ENCODE data around the gene FAM237B. TPM values are rescaled to one million over a fixed set of nuclear protein-coding genes. Genes with fewer than 3 reads are reported as not detected.

The FAM237B gene
- total RNA-seq, 6 experiments from 2014 or later = not detected

DNA sequence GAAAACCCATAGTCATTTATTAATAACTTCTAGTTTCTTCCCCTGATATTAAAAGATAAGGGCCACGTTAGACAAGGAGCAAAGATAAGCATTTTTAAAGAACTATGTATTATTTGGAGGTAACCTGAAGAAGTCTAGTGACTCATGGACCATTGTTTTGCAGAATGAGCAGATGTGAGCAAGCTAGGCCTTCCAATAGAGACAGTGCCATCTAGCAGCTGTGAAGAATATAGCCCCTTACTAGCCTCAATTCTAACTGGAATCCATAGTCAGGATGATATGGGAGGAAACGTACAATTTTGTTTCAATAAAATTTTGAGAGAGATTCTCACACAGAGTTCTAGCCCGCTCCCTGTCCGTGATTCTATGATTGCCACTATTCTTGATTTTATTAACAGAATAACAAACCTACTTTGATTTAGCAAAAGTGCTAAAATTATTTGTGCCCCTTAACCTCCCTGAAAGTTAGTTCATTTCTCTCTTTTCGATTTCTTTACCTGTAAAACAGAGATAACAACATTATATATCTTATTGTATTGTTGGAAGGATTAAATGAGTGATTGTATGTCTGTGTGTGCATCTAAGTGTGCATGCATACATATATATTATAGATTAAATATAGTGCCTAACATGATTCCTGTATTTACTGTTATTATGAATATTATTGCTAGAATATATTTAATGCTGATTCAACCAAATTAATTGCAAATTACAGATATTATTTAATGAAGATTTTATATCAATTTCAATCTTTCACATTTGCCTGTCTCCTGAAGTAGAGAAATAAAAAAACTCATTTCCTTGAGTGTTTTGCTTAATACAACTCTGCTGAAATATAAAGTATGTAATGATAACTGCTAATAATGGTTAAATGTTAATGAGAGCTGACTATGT lies 22.7 kb downstream of the FAM237B start:
- Histone ChIP-seq H3K4me3 (no peak overlapping the region), H3K4me1 (no peaks in the 10 kb centered on the region), H3K36me3 (peaks cover 0 to 2% (median 0%) of the 10 kb centered on the region in 4 donors), H3K27me3 (no peaks in the 10 kb centered on the region), H3K9me3 (no peaks in the 10 kb centered on the region), H3K27ac (no peak overlapping the region)
- ATAC-seq = peak; percentile 97 to 100 (median 98)
- intact Hi-C loops (cut with DNase I) = no loop called here
- TF ChIP-seq POLR2A (IDR thresholded peaks at IDR 0.05) = no peak
- TF ChIP-seq, protein P1, sequence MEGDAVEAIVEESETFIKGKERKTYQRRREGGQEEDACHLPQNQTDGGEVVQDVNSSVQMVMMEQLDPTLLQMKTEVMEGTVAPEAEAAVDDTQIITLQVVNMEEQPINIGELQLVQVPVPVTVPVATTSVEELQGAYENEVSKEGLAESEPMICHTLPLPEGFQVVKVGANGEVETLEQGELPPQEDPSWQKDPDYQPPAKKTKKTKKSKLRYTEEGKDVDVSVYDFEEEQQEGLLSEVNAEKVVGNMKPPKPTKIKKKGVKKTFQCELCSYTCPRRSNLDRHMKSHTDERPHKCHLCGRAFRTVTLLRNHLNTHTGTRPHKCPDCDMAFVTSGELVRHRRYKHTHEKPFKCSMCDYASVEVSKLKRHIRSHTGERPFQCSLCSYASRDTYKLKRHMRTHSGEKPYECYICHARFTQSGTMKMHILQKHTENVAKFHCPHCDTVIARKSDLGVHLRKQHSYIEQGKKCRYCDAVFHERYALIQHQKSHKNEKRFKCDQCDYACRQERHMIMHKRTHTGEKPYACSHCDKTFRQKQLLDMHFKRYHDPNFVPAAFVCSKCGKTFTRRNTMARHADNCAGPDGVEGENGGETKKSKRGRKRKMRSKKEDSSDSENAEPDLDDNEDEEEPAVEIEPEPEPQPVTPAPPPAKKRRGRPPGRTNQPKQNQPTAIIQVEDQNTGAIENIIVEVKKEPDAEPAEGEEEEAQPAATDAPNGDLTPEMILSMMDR (IDR thresholded peaks at IDR 0.05) = peak; percentile 52 to 65 (median 64)
- 40% methylated on average over 5 of the region's 5 CpGs for WGBS (ENCODE audit: insufficient coverage, low coverage, low lambda C conversion rate, missing lambda C conversion rate)
- DNase-seq = no peak

DNA sequence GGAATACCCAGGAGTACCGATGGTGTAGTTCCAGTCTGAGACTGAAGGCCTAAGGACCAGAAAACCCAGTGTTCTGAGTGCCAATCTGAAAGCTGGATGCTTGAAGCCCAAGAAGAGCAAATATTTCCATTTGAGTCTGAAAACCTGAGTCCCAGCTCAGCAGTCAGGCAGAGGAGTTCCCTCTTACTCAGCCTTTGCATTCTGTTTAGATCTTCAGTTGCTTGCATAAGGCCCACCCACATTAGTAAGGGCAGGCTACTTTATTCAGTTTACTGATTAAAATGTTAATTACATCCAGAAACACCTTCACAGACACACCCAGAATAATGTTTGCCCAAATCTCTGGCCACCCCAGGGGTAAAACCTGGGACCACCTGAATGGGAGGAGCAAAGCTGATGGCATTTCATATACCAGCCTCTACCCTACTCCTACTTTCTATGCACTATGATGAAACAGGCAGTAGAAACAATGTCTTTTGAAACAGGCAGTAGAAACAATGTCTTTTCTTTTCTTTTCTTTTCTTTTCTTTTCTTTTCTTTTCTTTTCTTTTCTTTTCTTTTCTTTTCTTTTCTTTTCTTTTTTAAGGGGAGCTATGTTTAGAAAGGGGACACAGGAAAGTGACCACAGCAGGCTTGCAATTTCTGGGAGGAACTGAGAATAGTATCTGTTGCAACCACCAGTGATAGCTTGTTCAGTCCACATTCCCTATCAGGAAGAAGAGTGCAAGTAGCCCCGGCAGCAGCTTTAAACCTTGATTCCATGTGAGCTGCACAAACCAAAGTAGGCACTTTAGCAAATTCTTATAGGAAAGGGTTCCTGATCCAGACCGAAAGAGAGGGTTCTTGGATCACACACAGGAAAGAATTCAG lies 30.6 kb downstream of the FAM237B start:
- H3K27me3 ChIP-seq = no peaks in the 10 kb centered on the region
- H3K4me1 ChIP-seq = no peaks in the 10 kb centered on the region
- no peak for TF ChIP-seq POLR2A (IDR thresholded peaks at IDR 0.05)
- TF ChIP-seq, protein P1 (IDR thresholded peaks at IDR 0.05) = no peak
- intact Hi-C loops (cut with DNase I) = no loop called here
- no peak for ATAC-seq
- WGBS (ENCODE audit: insufficient coverage, low coverage, low lambda C conversion rate, missing lambda C conversion rate) = 80% methylated on average over 3 of the region's 3 CpGs
- DNase-seq = no peak
- H3K36me3 ChIP-seq = peaks cover 0 to 2% (median 0%) of the 10 kb centered on the region in 4 donors
- H3K9me3 ChIP-seq = no peaks in the 10 kb centered on the region
- H3K27ac ChIP-seq = no peak overlapping the region
- H3K4me3 ChIP-seq = no peak overlapping the region

DNA sequence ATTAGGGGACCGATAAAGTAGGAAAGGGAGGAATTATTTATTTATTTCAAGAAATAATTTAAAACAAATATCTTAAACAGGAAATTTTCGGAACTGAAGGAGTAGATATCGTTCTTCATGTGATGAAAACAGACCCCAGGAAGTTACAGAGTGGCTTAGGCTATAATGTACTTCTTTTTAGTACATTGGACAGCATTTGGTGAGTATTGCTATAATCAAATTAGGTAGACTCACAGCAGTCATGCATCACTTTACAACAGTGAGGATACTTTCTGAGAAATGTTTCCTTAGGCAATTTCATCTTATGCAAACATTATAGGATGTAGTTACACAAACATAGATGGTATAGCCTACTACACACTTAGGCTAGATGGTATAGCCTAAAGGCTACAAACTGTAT lies 33.0 kb downstream of the FAM237B start:
- ATAC-seq = no peak
- H3K27ac ChIP-seq = no peak overlapping the region
- DNase-seq = no peak
- H3K27me3 ChIP-seq = no peaks in the 10 kb centered on the region
- intact Hi-C loops (cut with DNase I) = no loop called here
- no peaks in the 10 kb centered on the region for H3K9me3 ChIP-seq
- H3K36me3 ChIP-seq = no peaks in the 10 kb centered on the region
- 72% methylated on average over 3 of the region's 3 CpGs for WGBS (ENCODE audit: insufficient coverage, low coverage, low lambda C conversion rate, missing lambda C conversion rate)
- TF ChIP-seq, protein P1 (IDR thresholded peaks at IDR 0.05) = no peak
- TF ChIP-seq POLR2A (IDR thresholded peaks at IDR 0.05) = no peak
- no peaks in the 10 kb centered on the region for H3K4me1 ChIP-seq
- H3K4me3 ChIP-seq = no peak overlapping the region

DNA sequence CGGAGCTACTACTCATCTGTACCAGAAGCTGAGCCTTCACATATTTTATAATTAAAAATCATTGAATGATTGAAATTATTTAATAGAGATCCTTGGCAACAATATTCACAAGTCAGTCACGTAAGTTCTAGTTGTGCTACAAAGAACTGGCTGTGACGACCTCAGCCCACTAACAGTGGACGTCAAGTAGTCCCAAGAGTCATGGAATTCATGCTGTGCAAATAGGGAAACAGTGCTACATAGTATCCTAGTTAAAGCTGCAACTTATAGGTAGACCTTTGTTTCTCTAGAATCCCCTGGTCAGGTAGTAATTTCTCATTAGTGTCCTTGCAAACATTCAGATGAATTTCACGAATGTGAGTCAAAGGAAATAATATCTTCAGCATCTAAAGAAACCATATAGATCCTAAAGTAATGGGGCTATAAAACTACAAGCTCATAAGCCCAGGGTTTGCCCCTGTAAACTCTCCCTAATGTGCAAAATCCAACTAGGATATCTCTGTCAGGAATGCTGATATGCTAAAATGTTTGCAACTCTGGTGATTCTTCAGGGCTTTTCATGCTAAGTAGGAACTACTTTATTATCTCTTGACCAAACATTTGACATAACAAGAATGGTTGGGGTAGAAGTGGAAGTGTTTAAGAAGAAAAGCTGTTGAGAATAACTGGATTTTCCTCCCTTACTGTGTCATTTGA lies 44.9 kb downstream of the FAM237B start:
- intact Hi-C loops (cut with DNase I) = no loop called here
- peak overlapping the region in 1 of 3 donors; percentile 2 for H3K27ac ChIP-seq
- TF ChIP-seq, protein P1 (IDR thresholded peaks at IDR 0.05) = no peak
- no peak for TF ChIP-seq POLR2A (IDR thresholded peaks at IDR 0.05)
- H3K4me1 ChIP-seq = peaks cover 0 to 7% (median 0%) of the 10 kb centered on the region in 4 donors
- H3K27me3 ChIP-seq = no peaks in the 10 kb centered on the region
- no peaks in the 10 kb centered on the region for H3K36me3 ChIP-seq
- ATAC-seq (peak in 3 of 4 donors; percentile 56 to 78 (median 57)), DNase-seq (no peak)
- H3K4me3 ChIP-seq = no peak overlapping the region
- H3K9me3 ChIP-seq = no peaks in the 10 kb centered on the region
- WGBS (ENCODE audit: insufficient coverage, low coverage, low lambda C conversion rate, missing lambda C conversion rate) = 61% methylated on average over 5 of the region's 5 CpGs
